ENCODE data around the gene ADCY2.

Gene ADCY2

DNA sequence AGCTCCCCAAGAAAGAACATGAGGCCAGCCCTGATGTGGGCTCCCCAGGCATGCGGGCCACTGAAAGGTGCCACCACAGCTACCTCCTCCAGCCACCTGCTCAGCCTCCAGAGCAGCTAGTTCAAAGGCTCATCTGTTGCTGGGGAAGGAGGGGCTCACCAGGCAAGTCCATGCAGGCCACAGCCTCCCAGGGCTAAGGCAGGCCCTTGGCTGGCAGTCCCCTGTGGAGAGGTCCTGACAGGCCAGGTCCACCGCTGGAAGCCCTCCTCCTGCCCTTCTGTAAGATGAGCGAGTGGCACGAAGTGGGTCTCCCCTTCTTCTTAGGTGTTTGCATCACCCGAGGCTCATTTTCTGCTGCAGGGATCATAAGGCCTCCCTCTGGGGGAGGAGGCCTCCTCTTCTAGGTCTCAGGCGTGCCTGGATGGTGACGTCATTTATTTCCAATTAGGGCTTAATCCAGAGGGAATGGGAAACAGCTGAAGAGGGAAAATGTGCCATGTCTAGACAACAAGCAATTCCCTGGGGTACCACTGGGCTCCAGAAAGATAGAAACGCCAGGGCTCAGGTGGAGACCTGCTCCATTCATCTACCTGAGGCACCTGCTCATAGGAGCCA is 363.4 kb downstream of the ADCY2 start:
- DNase-seq (ENCODE audit: low read depth in 1 of 2, low spot score in 1 of 2): no peak
- H3K27me3 ChIP-seq (ENCODE audit: insufficient read depth, poor library complexity, severe bottlenecking): no peaks in the 10 kb centered on the region
- no peak overlapping the region for H3K27ac ChIP-seq (replicated peaks)
- TF ChIP-seq SPI1 (IDR thresholded peaks at IDR 0.05; ENCODE audit: borderline replicate concordance, low read depth) (no peak), GABPA (IDR thresholded peaks at IDR 0.05; ENCODE audit: low read depth) (no peak), POLR2AphosphoS5 (IDR thresholded peaks at IDR 0.05; ENCODE audit: low read depth) (no peak)
- TF ChIP-seq, protein P1, sequence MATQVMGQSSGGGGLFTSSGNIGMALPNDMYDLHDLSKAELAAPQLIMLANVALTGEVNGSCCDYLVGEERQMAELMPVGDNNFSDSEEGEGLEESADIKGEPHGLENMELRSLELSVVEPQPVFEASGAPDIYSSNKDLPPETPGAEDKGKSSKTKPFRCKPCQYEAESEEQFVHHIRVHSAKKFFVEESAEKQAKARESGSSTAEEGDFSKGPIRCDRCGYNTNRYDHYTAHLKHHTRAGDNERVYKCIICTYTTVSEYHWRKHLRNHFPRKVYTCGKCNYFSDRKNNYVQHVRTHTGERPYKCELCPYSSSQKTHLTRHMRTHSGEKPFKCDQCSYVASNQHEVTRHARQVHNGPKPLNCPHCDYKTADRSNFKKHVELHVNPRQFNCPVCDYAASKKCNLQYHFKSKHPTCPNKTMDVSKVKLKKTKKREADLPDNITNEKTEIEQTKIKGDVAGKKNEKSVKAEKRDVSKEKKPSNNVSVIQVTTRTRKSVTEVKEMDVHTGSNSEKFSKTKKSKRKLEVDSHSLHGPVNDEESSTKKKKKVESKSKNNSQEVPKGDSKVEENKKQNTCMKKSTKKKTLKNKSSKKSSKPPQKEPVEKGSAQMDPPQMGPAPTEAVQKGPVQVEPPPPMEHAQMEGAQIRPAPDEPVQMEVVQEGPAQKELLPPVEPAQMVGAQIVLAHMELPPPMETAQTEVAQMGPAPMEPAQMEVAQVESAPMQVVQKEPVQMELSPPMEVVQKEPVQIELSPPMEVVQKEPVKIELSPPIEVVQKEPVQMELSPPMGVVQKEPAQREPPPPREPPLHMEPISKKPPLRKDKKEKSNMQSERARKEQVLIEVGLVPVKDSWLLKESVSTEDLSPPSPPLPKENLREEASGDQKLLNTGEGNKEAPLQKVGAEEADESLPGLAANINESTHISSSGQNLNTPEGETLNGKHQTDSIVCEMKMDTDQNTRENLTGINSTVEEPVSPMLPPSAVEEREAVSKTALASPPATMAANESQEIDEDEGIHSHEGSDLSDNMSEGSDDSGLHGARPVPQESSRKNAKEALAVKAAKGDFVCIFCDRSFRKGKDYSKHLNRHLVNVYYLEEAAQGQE (IDR thresholded peaks at IDR 0.05; ENCODE audit: insufficient replicate concordance, low read depth): no peak
- TF ChIP-seq, protein P2, sequence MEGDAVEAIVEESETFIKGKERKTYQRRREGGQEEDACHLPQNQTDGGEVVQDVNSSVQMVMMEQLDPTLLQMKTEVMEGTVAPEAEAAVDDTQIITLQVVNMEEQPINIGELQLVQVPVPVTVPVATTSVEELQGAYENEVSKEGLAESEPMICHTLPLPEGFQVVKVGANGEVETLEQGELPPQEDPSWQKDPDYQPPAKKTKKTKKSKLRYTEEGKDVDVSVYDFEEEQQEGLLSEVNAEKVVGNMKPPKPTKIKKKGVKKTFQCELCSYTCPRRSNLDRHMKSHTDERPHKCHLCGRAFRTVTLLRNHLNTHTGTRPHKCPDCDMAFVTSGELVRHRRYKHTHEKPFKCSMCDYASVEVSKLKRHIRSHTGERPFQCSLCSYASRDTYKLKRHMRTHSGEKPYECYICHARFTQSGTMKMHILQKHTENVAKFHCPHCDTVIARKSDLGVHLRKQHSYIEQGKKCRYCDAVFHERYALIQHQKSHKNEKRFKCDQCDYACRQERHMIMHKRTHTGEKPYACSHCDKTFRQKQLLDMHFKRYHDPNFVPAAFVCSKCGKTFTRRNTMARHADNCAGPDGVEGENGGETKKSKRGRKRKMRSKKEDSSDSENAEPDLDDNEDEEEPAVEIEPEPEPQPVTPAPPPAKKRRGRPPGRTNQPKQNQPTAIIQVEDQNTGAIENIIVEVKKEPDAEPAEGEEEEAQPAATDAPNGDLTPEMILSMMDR (IDR thresholded peaks at IDR 0.05; ENCODE audit: insufficient read depth, low read length): no peak
- no peak overlapping the region for H3K4me3 ChIP-seq (replicated peaks; ENCODE audit: insufficient read depth, low read length)

DNA sequence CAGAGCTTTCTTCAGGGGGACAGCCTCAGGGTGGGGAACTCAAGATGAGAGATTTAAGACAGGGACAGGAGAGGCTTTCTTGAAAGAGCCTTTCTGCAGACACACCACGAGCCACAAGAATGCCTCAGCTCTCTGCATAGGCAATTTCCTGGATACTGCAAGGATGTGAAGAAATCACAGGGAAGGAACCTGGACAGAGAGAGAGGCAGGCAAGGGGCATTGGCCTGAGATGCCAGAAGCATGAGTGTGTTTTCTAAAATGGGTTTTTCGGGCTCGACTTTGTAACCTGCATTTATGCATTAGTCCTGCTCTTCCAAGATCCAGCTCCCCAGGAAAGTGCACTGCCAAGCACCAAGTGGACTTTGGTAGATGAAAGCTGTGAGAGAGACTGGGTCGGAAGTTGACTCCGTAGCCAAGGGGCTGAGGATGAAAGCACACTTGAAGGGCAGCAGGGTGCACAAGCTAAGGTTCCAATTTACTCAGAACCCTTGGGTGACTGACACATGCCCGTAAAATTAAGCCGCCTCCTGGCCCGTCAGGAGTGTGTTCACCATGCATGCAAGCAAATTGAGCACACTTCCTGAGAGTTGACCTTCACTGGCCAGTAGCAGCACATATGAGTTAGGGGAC is 364.1 kb downstream of the ADCY2 start:
- DNase-seq (ENCODE audit: low read depth in 1 of 2, low spot score in 1 of 2): no peak
- Histone ChIP-seq H3K27me3 (ENCODE audit: insufficient read depth, poor library complexity, severe bottlenecking) (no peaks in the 10 kb centered on the region), H3K27ac (replicated peaks) (no peak overlapping the region), H3K4me3 (replicated peaks; ENCODE audit: insufficient read depth, low read length) (no peak overlapping the region)
- TF ChIP-seq POLR2AphosphoS5 (IDR thresholded peaks at IDR 0.05; ENCODE audit: low read depth) (no peak), GABPA (IDR thresholded peaks at IDR 0.05; ENCODE audit: low read depth) (no peak), SPI1 (IDR thresholded peaks at IDR 0.05; ENCODE audit: borderline replicate concordance, low read depth) (no peak)
- TF ChIP-seq, protein P1 (IDR thresholded peaks at IDR 0.05; ENCODE audit: insufficient replicate concordance, low read depth): no peak
- TF ChIP-seq, protein P2 (IDR thresholded peaks at IDR 0.05; ENCODE audit: insufficient read depth, low read length): no peak

DNA sequence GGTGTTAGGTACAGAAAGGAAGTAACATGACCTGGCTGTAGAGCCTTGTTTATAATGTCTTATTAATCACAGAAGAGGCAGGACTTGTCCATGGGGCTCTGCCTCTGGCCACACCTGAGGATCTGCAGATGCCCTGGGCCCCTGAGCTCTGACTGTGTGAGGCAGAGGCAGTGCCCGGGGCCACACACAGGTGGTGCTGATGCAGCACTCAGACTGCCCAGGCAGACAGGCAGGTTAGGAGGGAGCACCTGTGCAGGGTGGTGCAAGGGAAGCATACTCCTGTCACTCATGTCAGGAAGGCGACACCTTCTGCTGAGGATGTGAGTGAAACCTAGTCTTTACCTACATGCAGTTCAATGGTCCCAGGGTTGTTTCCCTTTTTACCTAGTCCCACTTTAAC is 366.3 kb downstream of the ADCY2 start:
- H3K4me3 ChIP-seq (replicated peaks; ENCODE audit: insufficient read depth, low read length): no peak overlapping the region
- no peak overlapping the region for H3K27ac ChIP-seq (replicated peaks)
- H3K27me3 ChIP-seq (ENCODE audit: insufficient read depth, poor library complexity, severe bottlenecking): no peaks in the 10 kb centered on the region
- DNase-seq (ENCODE audit: low read depth in 1 of 2, low spot score in 1 of 2): no peak
- TF ChIP-seq, protein P2 (IDR thresholded peaks at IDR 0.05; ENCODE audit: insufficient read depth, low read length): no peak
- TF ChIP-seq SPI1 (IDR thresholded peaks at IDR 0.05; ENCODE audit: borderline replicate concordance, low read depth) (no peak), GABPA (IDR thresholded peaks at IDR 0.05; ENCODE audit: low read depth) (no peak)

Measured in HL-60 (cell line).